ENCODE results near the gene KLHL3. TPM values are rescaled to one million over a fixed set of nuclear protein-coding genes. Genes with fewer than 3 reads are reported as not detected.

Gene KLHL3
- total RNA-seq, 1 donor from 2014 or later: 6.8 TPM

DNA sequence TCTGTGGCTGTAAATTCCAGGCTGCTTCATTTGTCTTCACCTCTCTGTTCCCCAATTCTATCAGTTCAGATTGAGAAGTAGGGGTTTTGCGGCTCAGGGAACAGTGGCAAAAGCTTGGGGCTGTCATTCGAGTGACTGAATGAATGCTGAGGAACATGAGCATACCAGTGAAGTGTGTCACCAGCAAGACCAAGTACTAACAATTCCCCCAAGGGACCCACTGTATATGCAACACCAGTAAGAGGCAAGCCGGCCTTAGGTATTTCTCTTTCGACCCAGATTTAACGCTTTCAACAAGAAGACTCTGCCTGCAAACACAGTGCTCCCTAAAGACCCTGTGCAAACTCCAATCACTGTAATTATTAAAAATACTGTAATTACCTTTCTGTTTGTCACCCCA, 25.8 kb downstream of the KLHL3 start:
- Histone ChIP-seq H3K27me3 (no peaks in the 10 kb centered on the region), H3K36me3 (no peaks in the 10 kb centered on the region), H3K27ac (no peak overlapping the region), H3K9me3 (no peaks in the 10 kb centered on the region), H3K4me3 (no peak overlapping the region), H3K4me1 (no peaks in the 10 kb centered on the region)
- DNase-seq: no peak
- TF ChIP-seq, protein P1, sequence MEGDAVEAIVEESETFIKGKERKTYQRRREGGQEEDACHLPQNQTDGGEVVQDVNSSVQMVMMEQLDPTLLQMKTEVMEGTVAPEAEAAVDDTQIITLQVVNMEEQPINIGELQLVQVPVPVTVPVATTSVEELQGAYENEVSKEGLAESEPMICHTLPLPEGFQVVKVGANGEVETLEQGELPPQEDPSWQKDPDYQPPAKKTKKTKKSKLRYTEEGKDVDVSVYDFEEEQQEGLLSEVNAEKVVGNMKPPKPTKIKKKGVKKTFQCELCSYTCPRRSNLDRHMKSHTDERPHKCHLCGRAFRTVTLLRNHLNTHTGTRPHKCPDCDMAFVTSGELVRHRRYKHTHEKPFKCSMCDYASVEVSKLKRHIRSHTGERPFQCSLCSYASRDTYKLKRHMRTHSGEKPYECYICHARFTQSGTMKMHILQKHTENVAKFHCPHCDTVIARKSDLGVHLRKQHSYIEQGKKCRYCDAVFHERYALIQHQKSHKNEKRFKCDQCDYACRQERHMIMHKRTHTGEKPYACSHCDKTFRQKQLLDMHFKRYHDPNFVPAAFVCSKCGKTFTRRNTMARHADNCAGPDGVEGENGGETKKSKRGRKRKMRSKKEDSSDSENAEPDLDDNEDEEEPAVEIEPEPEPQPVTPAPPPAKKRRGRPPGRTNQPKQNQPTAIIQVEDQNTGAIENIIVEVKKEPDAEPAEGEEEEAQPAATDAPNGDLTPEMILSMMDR (IDR thresholded peaks at IDR 0.05): no peak
- intact Hi-C loops (cut with DNase I): no loop called here
- no peak for ATAC-seq

DNA sequence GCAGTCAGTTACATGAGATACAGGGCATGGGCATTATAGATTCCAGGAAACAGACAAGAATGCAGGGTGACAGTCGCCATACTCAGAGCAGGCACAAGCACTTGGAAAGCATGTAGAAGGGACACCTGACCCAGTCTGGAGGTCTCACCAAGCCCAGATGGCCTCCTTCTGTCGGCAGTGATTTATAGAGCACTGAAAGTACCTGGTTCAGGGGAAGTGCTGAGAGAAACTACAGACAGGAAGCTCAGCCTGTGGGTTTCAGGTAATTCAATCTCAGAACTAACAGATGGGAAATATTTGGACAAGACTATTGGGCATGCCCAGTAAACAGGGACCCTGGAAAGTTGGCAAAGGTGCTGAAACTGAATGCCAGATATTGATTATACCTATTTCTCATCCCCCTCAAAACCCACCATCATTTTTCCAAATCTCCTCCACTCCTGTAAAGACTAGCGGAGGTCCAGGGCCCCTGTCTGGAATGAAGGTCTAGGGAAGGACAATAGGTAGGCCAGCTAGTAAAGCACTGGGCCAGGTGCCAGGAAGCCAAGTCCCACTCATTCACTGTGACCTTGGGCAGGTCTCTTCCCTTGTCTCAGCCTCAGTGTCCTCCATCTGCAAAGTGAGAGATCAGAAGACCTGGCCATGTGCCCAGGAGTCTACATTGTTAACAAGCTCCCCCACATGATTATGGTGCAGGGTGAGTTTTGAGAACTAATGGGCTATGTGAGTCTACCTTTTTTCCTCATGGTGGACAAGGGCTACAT, 26.9 kb downstream of the KLHL3 start:
- intact Hi-C loops (cut with DNase I): no loop called here
- DNase-seq (no peak), ATAC-seq (no peak)
- Histone ChIP-seq H3K9me3 (no peaks in the 10 kb centered on the region), H3K36me3 (no peaks in the 10 kb centered on the region), H3K27ac (no peak overlapping the region), H3K27me3 (no peaks in the 10 kb centered on the region), H3K4me1 (no peaks in the 10 kb centered on the region), H3K4me3 (no peak overlapping the region)
- TF ChIP-seq, protein P1 (IDR thresholded peaks at IDR 0.05): no peak

DNA sequence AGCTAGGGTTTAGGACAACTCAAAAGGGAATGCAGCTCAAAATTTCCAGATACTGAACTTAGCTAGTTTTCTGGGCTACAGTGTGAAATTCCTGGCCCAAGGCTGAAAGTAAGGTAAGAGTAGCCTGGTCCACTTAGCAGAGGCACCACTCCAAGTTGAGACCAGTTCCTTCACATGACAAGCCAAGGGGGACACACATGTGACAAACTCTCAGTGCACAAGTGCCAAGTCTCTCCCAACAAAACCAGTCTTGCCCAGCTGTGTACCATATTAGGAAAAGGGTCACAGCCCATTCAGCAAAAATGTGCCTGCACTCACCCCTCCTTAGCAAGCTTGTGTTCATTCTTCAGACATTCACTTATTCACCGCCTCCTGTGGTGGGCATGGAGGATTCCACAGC, 27.8 kb downstream of the KLHL3 start:
- no peaks in the 10 kb centered on the region for H3K27me3 ChIP-seq
- H3K9me3 ChIP-seq: no peaks in the 10 kb centered on the region
- no peaks in the 10 kb centered on the region for H3K36me3 ChIP-seq
- H3K4me3 ChIP-seq: no peak overlapping the region
- H3K4me1 ChIP-seq: no peaks in the 10 kb centered on the region
- ATAC-seq (no peak), DNase-seq (no peak)
- intact Hi-C loops (cut with DNase I): no loop called here
- TF ChIP-seq, protein P1 (IDR thresholded peaks at IDR 0.05): no peak
- no peak overlapping the region for H3K27ac ChIP-seq

DNA sequence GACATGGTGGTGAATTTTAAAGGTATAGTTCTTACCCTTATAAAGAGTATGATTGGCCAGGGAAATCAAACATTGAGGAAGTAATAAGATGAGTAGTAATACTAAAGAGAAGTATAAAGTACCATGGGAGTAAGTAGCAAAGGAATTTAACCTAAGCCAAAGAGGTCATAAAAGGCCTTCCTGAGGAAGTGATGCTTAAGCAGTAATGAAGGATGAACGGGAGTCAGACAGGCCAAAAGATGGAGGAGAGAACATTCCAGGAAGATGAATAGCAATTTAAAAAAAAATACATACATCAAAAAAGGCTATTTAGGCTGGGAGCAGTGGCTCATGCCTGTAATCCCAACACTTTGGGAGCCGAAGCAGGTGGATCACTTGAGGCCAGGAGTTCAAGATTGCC, 29.0 kb downstream of the KLHL3 start:
- ATAC-seq (no peak), DNase-seq (no peak)
- Histone ChIP-seq H3K27ac (no peak overlapping the region), H3K27me3 (no peaks in the 10 kb centered on the region), H3K9me3 (no peaks in the 10 kb centered on the region), H3K4me1 (no peaks in the 10 kb centered on the region), H3K36me3 (no peaks in the 10 kb centered on the region), H3K4me3 (no peak overlapping the region)
- intact Hi-C loops (cut with DNase I): no loop called here
- TF ChIP-seq, protein P1 (IDR thresholded peaks at IDR 0.05): no peak

DNA sequence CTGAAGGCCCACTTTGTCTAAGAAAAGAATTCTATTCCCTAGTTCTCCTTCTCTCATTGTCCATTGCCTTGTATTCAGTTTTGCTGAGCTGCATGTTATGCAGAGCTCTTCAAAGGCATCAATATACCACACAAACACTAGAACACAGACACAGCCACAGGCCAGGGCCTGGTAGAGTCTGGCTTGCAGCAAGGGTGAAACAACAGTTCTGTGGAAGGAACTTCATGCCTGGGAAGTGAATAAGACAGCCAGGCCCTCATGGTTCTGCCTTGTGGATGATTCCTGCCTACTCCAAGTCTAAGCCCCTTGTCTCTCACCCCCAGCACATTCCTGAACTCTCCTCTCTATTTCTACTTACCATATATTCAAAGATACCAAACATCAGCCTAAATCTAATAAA, 30.8 kb downstream of the KLHL3 start:
- no peak overlapping the region for H3K4me3 ChIP-seq
- H3K27ac ChIP-seq: no peak overlapping the region
- intact Hi-C loops (cut with DNase I): no loop called here
- no peaks in the 10 kb centered on the region for H3K36me3 ChIP-seq
- DNase-seq: no peak
- H3K9me3 ChIP-seq: no peaks in the 10 kb centered on the region
- ATAC-seq: no peak
- no peaks in the 10 kb centered on the region for H3K27me3 ChIP-seq
- TF ChIP-seq, protein P1 (IDR thresholded peaks at IDR 0.05): no peak
- H3K4me1 ChIP-seq: peaks cover 2% of the 10 kb centered on the region

DNA sequence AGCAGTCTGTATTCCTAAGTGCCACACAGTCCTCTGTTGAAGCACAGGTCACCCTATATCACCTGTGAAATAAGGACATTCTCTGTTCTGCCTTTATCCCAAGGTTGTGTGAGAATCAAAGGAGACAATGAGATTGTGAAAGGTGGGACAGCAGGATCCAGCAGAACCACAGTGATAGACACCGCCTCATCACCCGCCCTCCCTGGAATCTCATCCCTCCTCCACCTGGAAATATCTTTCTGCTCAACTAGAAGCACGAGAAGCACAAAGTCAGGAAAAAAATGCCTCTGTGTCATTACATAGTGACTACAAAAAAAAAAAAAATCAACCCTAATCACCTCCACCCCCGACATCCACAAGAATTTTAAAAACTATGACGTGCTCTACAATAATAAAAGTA, 32.3 kb downstream of the KLHL3 start:
- ATAC-seq (no peak), DNase-seq (no peak)
- Histone ChIP-seq H3K27ac (no peak overlapping the region), H3K36me3 (no peaks in the 10 kb centered on the region), H3K4me1 (peaks cover 12% of the 10 kb centered on the region), H3K4me3 (no peak overlapping the region), H3K27me3 (no peaks in the 10 kb centered on the region), H3K9me3 (no peaks in the 10 kb centered on the region)
- TF ChIP-seq, protein P1 (IDR thresholded peaks at IDR 0.05): no peak
- intact Hi-C loops (cut with DNase I): no loop called here

Measured in upper lobe of right lung (tissue), 1 donor.